Activated CD4-positive, CD25-positive, alpha-beta regulatory T cell treated with anti-CD3 and anti-CD28 coated beads, Interleukin-2, amount 50 U/mL, for 24 hours (primary cell): Measurements from ENCODE around the gene LCN6.
A peak's percentile ranks its signal among the peaks of the same experiment; 100 is the strongest.
"Not testable (repeated sequence)": the region's sequence is repeated elsewhere in the genome, so short reads cannot be mapped to it uniquely, and the experiment has no call there.

ENCODE experiments used
- ATAC-seq, 2 donors: fragments of 150-1000 bp; cut with Tn5 transposase; one replicate each; pipeline ENCODE4 v1.10.0; 2021; ENCODE audit warnings: mild to moderate bottlenecking in 1 of 2, moderate library complexity in 1 of 2

The LCN6 gene

GRCh38 chr9:136748201-136748600 lies at the start of gene LCN6:
TSS of gene LCN6 (minus strand) at chr9:136748525. CDS start at chr9:136748483, 42 bp downstream.
- ATAC-seq: no peak

- ATAC-seq: not testable (repeated sequence)
Measured at GRCh38 chr9:136796775-136797347, 48.5 kb upstream of the LCN6 start.

- no peak for ATAC-seq
Measured at GRCh38 chr9:136796238-136796774, 48.0 kb upstream of the LCN6 start, which contains the start of gene CCDC183. TSS of gene CCDC183 (plus strand) at chr9:136796338. CDS start at chr9:136796398, 60 bp downstream.

- no peak for ATAC-seq
Measured at GRCh38 chr9:136795000-136795348, 46.6 kb upstream of the LCN6 start.

GRCh38 chr9:136794281-136794999 lies 46.1 kb upstream of the LCN6 start:
- ATAC-seq: no peak

GRCh38 chr9:136793086-136793946 lies 45.0 kb upstream of the LCN6 start:
- ATAC-seq: no peak

- no peak for ATAC-seq
Measured at GRCh38 chr9:136792321-136793085, 44.2 kb upstream of the LCN6 start.

- ATAC-seq: peak; percentile 11
Measured at GRCh38 chr9:136791516-136792276, 43.4 kb upstream of the LCN6 start.

- ATAC-seq: peak; percentile 87 to 91
Measured at GRCh38 chr9:136790640-136791515, 42.6 kb upstream of the LCN6 start, which contains the start of gene TMEM141. TSS of gene TMEM141 (plus strand) at chr9:136791344. CDS start at chr9:136791371, 27 bp downstream.

- ATAC-seq: no peak
Measured at GRCh38 chr9:136789523-136789937, 41.2 kb upstream of the LCN6 start.

GRCh38 chr9:136788644-136789522 lies 40.6 kb upstream of the LCN6 start:
- ATAC-seq: not testable (repeated sequence)

- ATAC-seq: no peak
Measured at GRCh38 chr9:136787690-136788400, 39.5 kb upstream of the LCN6 start.

GRCh38 chr9:136786983-136787382 lies 38.7 kb upstream of the LCN6 start:
- not testable (repeated sequence) for ATAC-seq

- no peak for ATAC-seq
Measured at GRCh38 chr9:136786451-136786850, 38.1 kb upstream of the LCN6 start.

GRCh38 chr9:136785565-136786355 lies 37.4 kb upstream of the LCN6 start:
- not testable (repeated sequence) for ATAC-seq

- peak; percentile 61 to 93 for ATAC-seq
Measured at GRCh38 chr9:136784997-136785361, 36.7 kb upstream of the LCN6 start.

- ATAC-seq: no peak
Measured at GRCh38 chr9:136784249-136784996, 36.1 kb upstream of the LCN6 start.
